SKM-1 (cell line): Measurements from ENCODE around the gene VPS35.
"Not testable (repeated sequence)": the region's sequence is repeated elsewhere in the genome, so short reads cannot be mapped to it uniquely, and the experiment has no call there.

Experiments
- DNase-seq: peaks from one replicate; lab custom pipeline; 2025; ENCODE audit not compliant: unreplicated experiment; lab: John Stamatoyannopoulos, UW

The VPS35 gene

DNA sequence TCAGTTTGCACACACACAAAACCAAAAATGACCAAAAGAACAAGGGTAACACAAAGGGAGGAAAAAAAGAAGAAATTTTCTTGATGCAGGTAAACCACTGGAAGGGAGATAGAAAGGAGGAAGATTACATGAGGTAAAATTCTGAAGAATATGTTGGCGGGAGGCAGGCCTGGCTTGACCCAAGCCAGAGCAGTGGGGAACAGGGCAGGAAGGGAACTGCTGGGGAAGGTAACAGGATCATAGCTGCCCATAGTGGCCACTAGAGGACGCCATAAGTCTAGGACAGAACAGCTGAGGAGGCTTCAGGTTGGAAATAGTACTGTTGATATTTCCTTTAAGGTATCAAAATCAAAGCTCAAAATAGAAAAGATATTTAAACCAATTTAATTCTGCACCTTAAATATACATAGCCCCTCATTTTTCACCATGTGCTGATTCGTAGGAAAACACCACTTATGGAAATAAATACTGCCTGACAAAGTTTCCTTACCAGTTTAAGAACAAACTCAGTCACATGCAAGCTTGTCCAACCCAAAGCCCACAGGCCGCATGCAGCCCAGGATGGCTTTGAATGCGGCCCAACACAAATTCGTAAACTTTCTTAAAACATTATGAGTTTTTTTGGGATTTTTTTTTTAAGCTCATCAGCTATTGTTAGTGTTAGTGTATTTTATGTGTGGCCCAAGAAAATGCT is 15.5 kb downstream of the VPS35 start:
- peak; percentile 63 for DNase-seq

DNA sequence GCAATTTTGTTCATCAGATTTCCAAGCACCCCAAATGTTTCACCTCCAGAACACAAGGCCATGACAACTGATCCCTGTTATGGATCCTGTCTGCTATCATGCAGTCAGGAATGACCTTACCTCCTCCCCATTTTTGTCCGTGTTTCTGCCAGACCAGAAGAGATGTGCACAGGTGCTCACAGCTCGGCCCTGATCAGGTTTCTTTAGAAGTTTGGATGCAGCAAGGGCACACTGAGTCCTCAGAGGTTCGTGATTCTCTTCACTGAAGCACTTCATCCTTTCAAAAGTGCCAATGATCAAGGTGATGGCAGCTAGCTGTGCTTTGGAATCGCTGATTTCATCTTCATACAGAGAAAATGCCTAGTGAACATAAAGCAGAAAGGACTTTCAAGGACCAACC is 26.9 kb downstream of the VPS35 start:
- no peak for DNase-seq

DNA sequence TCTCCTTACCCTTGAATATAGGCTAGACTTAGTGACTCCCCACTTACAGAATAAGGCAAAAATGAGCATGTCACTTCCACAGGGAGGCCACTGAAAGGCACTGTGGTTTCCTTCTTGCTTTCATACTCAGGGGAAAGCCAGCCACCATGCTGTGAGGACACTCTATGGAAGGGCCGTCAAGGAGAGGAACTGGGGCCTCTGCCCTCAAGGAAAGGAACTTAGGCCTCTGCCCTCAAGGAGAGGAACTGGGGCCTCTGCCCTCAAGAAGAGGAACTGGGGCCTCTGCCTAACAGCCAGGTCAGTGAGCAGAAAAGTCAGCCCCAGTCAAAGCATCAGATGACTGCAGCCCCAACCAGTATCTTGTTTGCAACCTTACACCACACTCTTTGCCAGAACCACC is 30.1 kb downstream of the VPS35 start:
- peak; percentile 99 for DNase-seq

DNA sequence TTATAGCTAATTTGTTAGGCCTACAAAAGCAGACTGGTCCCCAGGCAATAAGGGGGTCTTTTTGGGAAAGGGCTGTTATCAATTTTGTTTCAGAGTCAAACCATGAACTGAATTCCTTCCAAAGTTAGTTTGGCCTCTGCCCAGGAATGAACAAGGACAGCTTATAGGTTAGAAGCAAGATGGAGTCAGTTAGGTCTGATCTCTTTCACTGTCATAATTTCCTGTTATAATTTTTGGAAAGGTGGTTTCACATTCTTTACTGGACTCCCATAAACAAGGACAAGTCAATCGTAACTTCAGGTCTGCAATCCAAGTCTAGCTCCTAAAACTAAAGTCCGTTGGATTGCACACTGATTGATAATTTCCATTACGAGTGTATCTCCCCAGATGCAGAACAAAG is 37.7 kb downstream of the VPS35 start:
- DNase-seq, result no peak

DNA sequence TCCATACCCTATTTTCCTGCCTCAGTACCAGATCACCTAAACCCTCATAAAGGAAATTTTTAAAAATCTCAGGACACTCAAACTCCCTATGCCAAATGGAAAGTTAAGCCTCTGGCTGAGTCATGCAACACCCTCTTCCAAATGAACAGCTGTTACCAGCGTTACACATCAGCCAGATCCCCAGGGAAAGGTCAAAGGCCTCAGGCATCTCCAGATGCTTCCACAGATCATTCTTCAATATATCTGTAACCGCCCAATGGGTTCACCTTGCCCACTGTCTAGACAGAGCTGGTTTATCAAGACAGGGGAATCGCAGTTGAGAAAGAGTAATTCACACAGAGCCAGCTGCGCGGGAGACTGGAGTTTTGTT is 38.7 kb downstream of the VPS35 start:
- no peak for DNase-seq

DNA sequence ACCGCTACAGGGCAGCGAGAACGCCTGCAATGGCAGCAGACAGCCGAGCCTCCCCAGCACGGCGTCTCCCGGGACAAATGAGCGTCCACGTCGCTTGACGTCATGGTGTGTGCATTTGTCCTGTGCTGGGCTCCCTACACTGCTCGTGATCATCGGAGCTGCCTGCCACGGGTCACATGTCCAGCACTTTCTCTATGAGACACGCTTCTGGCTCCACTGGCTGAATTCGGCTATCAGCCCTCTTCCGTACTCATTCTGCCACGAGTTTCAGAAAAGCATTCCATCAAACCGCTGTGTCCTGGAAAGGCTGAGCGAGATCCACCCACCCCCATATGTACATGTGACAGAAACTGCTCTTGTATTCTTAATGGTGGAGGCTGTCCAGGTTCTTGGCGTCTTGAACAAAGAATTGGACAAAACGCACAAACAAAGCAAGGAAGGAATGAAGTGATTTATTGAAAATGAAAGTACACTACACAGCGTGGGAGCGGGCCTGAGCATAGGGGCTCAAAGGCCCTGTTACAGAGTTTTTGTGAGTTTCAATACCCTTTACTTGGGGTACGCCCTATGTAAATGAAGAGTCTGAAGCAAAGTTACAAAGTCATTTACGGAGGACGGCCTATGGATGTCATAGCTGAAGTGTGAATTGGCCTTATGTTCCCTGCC is 39.3 kb downstream of the VPS35 start:
- no peak for DNase-seq

DNA sequence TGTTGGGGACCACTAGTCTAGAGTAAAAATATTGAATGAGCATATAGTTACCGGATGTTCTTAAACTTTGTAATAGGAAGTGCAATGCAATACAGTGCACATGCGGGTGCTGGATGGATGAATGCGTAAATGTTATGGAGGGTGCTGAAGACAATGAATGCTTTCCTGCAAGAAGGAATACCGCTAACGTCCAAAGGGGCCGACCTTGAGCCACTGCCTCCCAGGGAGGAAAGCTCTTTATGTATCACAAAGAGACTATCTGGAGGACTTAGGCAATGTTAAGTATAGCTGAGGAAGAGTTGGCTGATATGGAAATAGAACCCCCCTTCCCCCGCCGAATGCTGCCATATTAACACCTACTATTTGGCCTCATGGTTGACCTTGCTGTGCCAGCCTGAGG is 40.3 kb downstream of the VPS35 start:
- no peak for DNase-seq

DNA sequence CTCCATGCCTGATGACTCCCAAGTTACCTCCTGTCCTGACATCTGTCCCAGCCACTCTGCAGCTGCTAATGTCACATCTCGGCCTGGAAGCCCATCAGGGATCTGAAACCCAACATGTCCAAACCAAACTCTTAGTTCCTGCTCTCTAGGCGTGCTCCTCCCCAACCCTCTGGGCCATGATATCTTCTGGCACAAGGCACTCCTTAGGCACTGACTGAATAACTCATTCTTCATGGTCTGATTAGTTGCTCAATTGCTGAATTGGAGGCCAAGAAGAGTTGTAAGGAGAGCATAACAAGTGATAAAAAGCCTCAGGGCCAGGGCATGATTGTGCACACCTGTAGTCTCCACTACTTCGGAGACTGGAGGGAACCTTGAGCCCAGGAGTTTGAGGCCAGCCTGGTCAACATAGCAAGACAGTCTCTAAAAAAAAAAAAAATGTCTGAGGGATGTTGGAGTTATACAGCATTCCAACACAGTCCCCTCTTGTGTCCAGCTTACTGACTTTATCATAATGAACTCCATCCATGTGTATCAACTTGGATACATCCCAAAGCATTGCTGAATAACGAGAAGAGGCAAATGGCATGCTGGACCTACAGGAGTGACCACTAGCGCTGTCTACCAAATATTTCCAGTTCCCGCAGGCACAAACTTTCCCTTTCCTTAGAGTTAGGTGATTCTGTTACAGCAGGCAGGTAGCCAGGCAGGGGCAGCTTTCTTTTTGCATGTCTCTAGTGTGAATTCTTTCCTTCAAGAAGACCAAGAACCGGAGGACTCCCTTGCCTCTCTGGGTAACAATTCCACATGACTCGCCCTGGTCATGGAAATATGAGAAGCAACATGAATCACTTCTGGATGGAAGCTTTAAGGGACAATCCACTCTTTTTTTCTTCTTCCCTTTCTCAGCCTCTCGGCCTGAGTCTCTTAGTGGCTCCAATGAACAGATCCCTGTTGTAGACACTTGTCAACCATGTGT is 49.7 kb downstream of the VPS35 start:
- no peak for DNase-seq

DNA sequence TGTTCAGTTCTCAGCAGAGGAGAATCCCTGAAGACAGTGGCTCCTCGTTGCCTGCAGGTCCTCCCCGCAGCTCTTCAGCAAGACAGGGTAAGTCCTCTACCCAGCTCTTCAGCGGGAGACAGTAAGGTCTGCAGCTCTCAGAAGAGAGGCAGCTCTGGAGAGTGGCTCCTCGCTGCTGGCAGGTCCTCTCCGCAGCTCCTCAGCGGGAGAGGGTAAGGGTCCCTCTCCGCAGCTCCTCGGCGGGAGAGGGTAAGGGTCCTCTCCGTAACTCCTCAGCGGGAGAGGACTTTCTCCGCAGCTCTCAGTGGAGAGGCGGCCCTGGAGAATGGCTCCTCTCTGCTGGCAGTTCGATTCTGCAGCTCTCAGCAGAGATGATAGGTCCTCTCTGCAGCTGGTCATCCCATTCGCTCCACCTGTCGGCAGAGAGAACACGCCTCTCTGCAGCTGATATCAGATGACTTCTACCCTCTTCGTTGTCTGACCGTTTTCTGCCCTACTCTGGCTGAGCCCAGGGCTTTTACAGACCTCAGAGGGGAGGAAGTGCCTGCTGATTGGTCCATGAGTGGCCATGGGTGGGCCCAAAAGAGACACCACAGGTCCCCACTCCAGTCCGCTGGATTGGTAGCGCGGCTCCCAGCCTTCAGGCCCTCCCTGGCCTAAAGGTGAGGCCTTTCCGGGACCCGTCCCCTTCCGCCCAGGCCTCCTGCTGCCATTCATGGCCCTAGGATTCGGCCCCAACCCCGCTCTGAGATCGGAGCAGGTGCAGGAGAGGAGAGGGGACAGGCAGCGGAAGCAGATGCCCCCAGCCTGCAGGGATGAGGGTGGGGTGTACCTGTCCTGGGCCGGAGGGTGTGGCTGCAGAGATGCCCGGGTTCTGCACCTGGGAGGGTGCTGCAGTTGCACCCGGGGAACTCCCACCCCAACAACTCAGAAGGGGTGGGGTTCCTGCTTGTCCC is 55.9 kb downstream of the VPS35 start:
- DNase-seq, result no peak

DNA sequence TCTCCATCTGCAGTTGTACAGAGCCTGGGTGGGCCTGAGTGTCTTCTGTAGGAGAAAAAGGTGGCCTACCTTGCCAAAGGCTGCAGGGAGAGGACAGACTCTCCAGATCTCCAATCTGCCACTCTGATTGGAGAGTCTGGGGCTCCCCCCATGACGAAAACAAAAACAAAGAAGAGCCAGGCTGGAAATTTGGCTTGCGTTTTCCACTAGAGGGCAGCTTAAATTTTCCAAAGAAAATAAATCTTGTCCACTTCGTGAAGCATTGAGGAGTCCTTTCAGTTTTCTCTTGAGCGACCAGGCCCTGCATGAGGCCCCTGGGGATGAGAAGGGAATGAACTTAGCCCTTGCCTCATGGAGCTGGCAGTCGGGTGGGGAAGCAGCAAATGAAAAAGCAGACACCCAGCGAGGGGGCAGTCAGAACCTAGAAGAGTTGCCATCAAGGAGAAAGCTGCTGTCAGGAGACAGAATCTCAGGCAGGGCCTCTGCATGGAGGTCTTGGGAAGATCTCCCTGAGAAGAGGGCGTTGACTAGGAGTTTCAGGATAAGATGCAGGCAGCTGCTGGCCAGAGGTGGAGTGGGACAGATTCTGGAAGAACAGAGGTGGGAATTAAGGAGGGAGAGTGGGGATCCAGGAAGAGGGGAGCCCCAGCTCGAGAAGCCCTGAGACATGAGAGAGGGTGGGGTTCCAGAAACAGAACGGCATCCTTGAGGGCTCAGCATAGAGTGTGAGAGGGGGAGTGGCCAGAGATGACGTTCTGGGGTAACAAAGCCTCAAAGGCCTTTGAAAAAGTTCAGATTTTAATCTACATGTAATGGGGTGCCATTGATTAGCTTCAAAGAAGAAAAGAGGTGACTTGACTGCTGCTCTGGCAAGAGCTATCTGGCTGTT is 59.4 kb downstream of the VPS35 start:
- DNase-seq, result peak; percentile 50

DNA sequence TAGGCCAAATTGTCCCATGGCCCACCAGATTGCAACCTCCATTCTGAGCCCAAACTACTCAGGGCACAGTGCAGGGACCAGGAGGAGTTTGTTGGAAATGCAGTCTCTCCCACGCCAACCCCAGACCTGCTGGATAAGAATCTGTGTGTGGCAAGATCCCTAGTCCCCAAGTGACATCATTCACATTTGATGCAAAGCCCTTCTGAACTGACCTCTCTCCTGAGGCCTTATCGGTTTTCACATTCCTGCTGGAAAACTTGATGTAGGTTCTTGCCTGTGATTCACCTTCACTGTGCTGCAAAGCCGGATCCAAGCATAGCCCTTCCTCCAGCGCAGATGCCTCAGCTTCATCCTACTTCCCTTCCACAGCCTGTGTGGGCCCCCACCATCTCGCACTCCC is 61.2 kb downstream of the VPS35 start:
- no peak for DNase-seq

DNA sequence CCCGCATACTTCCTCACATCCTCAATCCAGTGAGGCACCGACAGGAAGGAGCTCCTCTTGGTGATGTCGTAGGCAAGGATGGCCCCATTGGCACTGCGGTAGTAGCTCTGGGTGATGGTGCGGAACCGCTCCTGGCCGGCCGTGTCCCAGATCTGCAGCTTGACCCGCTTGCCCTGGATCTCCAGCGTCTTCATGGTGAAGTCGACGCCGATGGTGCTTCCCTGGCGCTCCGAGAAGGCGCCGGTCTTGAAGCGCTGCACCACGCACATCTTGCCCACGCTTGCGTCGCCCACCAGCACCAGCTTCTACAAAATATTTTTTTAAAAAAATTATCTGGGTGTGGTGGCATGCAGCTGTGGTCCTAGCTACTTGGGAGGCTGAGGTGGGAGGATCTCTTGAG is 62.3 kb downstream of the VPS35 start:
- DNase-seq, result not testable (repeated sequence)

DNA sequence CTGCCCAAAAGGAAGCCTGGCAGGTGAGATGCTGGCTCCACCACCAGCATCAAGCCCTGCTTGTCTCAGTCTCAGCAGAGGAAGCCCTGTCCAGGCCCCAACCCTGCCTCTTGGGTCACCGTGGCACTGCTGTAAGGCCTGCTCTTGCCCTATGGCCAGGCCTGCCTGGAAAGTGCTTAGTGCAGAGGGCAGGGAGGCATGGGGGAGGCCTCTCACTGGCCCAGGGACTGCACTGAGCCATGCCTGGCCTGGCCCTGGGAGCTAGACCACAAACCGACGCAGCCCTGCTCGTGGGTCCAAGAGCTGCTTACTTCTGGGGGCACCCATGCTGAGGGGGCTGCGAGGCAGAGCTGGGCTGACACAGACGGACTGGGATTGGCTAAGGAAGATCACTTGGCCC is 64.1 kb downstream of the VPS35 start:
- not testable (repeated sequence) for DNase-seq

DNA sequence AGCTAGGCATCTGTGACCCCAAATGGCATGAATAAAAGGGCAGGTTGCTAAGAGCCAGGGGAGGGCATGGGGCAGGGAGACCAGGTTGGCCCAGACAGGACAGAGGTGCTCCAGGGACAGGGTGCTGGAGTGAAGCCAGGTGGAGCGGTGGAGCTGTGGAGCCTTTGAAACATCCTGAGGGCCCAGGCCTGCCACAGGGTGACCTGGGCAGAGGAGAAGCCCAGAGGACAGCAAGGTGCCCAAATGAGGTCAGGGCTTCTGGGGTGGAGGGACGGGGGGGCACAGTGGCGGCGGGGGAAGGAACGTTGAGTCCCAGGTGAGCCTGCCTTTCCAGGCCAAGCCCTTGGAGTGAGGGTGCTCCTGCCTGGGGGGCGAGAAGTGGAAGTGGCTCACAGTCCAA is 65.3 kb downstream of the VPS35 start:
- not testable (repeated sequence) for DNase-seq

DNA sequence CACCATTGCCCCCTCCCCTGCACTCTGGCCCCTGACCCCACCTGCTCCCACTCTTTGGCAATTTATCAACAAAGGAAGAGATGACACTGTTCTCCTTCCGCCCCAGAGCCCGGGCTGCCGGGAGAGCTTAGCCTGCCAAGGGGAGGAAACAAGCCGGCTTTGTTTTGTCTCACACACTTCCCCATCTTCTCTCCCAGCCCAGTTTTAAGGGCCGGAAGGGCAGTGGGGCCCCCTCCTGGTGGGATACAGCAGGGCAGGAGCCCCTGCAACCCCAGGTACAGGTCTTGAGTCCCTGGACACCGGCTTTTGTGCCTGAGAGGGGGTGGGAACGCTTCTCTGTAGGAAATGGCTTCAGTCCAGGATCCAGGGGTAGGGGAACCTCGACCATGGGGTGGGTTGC is 65.7 kb downstream of the VPS35 start:
- DNase-seq, result not testable (repeated sequence)

DNA sequence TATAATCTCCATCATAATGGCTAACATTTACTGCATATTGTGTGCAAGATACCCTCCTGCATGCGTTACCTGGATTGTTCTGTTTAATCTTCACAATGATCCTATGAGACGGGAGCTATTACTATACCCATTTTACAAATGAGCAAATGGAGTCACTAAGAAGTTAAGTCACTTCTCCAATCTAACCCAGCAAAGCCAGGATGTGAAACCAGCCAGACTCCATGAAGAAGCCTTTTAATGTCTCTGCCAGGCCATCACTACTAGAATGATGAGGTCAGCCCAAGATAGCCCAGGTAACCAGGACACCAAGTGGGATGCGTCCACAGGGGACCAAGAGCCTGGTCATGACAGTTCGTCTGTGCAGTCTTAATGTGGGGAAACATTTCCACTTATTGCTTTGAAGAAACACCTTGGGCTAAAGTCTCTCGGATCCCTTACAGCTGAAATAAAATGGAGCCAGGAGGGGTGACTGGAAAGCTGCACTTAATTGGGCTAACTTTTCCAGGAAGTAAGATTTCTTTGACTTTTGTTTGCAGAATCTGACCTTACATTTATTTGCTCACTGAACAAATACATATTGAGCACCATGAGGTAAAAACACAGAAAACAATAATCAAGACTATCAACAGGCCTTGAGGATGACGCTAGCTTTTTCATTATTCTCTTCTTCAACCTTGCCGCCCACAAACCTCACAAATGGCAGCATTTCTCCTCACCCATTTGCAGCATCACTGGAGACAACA is 66.9 kb downstream of the VPS35 start:
- DNase-seq, result no peak

DNA sequence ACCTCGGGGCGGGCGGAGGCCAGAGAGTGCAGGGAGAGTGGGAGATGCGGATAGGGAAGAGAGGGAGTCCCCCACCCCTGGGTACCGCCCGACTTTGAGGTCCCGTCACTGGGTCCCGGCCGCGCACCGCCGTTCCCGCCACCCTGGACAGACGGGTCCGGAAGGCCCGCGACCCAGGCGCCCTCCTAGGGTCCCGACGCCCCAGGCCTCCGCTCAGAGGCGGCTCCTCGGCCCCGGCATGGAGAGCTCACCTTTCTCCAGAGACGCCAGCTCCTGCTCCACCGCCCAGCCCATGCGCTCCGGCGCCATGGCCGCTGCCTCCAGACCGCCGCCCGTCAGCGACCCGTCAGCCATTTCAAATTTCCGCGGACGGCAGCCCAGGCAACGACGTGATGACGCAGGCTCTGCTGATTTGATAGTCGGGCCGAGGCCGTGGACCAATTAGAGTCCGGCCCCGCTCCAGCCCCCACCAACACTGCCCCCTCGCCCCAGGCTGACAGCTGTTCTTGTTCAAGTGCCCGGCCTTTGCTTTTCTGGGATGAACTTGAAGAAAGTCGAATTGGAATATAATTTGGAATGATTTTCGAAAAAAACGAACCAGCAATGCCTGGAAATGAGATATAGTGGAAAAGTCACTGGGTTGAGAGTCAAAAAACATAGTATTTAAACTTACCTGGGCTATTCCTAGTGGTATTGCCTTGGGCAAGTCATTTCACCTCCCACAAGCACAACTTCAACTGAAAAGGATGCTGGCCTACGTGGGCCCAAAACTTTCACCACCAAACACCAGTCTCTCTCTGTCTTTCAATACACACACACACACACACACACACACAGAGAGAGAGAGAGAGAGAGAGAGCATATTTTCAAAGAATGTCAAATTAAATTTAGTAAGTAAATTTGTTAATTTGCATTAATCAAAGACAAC is 67.7 kb downstream of the VPS35 start, which contains the start of gene SHCBP1:
Gene SHCBP1 (minus strand): TSS at position 374 of the 928 bp plus-strand sequence. CDS start 20 bp downstream, at position 354.
- DNase-seq, result peak; percentile 86
